Lower lobe of right lung (tissue), 2 donors: ENCODE measurements around the gene PWWP3B. TPM values are rescaled to one million over a fixed set of nuclear protein-coding genes. Genes with fewer than 3 reads are reported as not detected.

ENCODE experiments used
- ATAC-seq, 2 donors: fragments of 200-7000 bp; cut with Tn5 transposase; one replicate each; pipeline ENCODE4 v1.9.1; 2020 to 2022; ENCODE audit warnings: mild to moderate bottlenecking in 2 of 2, moderate library complexity in 2 of 2
- DNase-seq: peaks from one replicate; pipeline ENCODE4 v3.0.0-alpha.2; 2020
- H3K27ac ChIP-seq: fragments of 200-600 bp; one replicate; pipeline ENCODE4 v1.8.0; 2022
- H3K27me3 ChIP-seq: fragments of 200-600 bp; one replicate; pipeline ENCODE4 v1.8.0; 2022; ENCODE audit warnings: low read depth
- H3K36me3 ChIP-seq: fragments of 200-600 bp; one replicate; pipeline ENCODE4 v1.8.0; 2022; ENCODE audit warnings: mild to moderate bottlenecking
- H3K4me1 ChIP-seq: fragments of 200-600 bp; one replicate; pipeline ENCODE4 v1.8.0; 2022
- H3K4me3 ChIP-seq: fragments of 200-600 bp; one replicate; pipeline ENCODE4 v1.8.0; 2022; ENCODE audit warnings: mild to moderate bottlenecking
- H3K9me3 ChIP-seq: fragments of 200-600 bp; one replicate; pipeline ENCODE4 v1.8.0; 2022
- CTCF ChIP-seq: fragments of 200-600 bp; IDR thresholded peaks from one replicate; pipeline ENCODE4 v1.8.0; 2022; ENCODE audit warnings: antibody characterized with exemption, mild to moderate bottlenecking
- intact Hi-C: fragments of 100-400 bp; cut with DNase I; formaldehyde crosslinking; loops from one replicate; pipeline ENCODE4 v1.11.0; 2022
- long read RNA-seq: library from polyadenylated mRNA; unstranded; transcript quantifications from one replicate; pipeline ENCODE4 v2.0.0, GENCODE V29; 2021
- total RNA-seq: library from RNA; stranded (reverse); fragmentation: NEBNext Ultra II Directional; extraction: Animal tissue kit (Norgen Biotek cat#: 25700); gene quantifications from one replicate; pipeline ENCODE4 v1.2.1, GENCODE V29; 2021
- donor health status: DM: no; HTN: yes; CAD: no; lungs with severe emphysema.

Gene PWWP3B
- total RNA-seq: 0.44 TPM
- long read RNA-seq, full-length matches to known transcripts: 2 of 2 reads
- long read RNA-seq, partial matches to known transcripts: 0 of 2 reads
- long read RNA-seq, other reads (novel, unspliced or antisense): 0 of 2 reads

DNA sequence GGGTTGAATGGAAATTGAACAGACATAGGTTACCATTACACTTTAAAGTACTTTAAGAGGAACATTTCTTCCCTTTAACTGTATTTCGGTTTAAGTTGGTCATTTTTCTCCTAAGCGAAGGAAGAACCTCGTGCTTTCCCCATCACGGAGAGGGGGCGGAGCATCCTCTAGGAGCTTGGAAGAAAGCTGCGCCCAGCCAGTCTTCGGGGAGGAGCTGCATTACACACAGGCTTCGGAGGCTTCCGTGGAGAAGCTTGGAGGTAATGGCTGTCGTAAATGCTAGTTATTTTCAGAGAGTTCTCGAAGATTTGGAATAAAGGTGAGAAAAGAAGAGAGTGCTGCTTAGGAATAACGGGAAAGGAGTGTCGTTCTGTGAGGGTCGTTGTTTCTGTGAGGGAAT lies at the start of gene PWWP3B:
Gene PWWP3B, plus strand, starts transcription at position 199 of the 400 bp plus-strand sequence. CDS start 37,128 bp downstream, outside the sequence.
- intact Hi-C loops: no loop called here
- no peak for TF ChIP-seq CTCF
- no peaks in the 10 kb centered on the region for H3K9me3 ChIP-seq
- no peak within 1 kb of the TSS for H3K4me3 ChIP-seq
- ATAC-seq (peak; percentile 65 to 83), DNase-seq (peak; percentile 48)
- no peaks in the 10 kb centered on the region for H3K36me3 ChIP-seq
- H3K27ac ChIP-seq: no peak within 1 kb of the TSS
- no peaks in the 10 kb centered on the region for H3K27me3 ChIP-seq
- H3K4me1 ChIP-seq: no peaks in the 10 kb centered on the region

- Histone ChIP-seq H3K4me1 (no peaks in the 10 kb centered on the region), H3K36me3 (no peaks in the 10 kb centered on the region), H3K27me3 (no peaks in the 10 kb centered on the region), H3K9me3 (no peaks in the 10 kb centered on the region), H3K27ac (no peak overlapping the region), H3K4me3 (no peak overlapping the region)
- intact Hi-C loops: no loop called here
- ATAC-seq: no peak
- no peak for DNase-seq
- TF ChIP-seq CTCF: no peak
These were observed 29.1 kb upstream of the PWWP3B start for GRCh38 chrX:106139048-106139447.

DNA sequence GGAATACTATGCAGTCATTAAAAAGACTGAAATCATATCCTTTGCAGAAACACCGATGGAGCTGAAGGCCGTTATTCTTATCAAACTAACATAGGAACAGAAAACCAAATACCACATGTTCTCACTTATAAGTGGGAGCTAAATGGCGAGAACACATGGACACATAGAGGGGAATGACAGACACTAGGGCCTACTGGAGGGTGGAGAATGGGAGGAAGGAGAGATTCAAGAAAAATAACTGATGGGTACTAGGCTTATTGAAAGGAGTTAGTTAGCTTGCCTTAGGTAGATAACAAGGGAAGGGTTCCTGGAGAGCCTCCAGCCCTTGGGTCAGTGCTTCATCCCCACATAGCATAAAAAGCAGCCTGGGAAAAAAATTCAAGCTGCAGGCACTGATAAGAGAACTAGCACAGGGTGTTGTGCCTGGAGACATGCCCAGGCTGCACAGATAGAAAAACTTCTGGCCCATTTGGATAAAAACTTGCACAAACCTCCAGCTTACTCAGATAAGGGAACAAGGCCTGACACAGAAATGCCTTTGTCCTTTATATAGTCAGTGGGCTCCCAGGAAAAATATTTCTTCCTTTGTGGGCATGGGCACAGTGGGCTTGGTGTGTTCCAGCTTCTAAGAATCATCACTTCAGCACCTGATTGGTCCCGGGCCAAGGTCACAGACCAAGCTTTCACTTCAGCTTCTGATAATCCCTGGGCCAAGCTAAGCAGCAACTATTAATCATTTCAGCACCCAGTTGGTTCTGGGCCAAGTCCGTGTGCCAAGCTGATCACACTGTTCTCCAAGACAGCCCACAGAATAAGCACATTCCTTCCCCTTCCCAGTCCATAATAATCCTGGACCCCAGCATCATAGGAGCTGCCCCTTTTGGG lies 23.1 kb upstream of the PWWP3B start:
- DNase-seq (no peak), ATAC-seq (no peak)
- Histone ChIP-seq H3K36me3 (no peaks in the 10 kb centered on the region), H3K9me3 (no peaks in the 10 kb centered on the region), H3K4me1 (no peaks in the 10 kb centered on the region), H3K27me3 (no peaks in the 10 kb centered on the region), H3K4me3 (no peak overlapping the region), H3K27ac (no peak overlapping the region)
- intact Hi-C loops: no loop called here
- no peak for TF ChIP-seq CTCF

DNA sequence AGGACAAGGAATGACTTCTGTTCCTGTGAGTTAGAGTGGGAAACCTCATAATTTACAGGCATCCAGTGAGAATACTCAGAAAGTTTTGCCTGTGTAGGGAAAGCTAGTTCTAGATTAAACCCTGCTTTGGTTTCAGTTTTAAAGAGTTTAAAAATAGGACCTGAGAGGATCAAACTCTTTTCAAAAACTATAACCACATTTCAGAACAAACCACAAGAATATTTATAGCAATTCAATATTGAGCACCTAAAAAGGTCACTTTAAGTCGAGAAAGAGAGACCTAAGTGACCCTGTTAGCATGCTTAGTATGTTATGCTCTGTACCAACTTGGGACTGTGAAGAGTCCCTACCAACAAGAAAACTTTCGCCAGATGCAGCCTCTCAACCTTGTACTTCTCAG lies 17.4 kb upstream of the PWWP3B start:
- H3K27ac ChIP-seq: no peak overlapping the region
- no peak for TF ChIP-seq CTCF
- intact Hi-C loops: no loop called here
- no peak overlapping the region for H3K4me3 ChIP-seq
- H3K27me3 ChIP-seq: no peaks in the 10 kb centered on the region
- ATAC-seq (no peak), DNase-seq (no peak)
- H3K9me3 ChIP-seq: no peaks in the 10 kb centered on the region
- no peaks in the 10 kb centered on the region for H3K36me3 ChIP-seq
- no peaks in the 10 kb centered on the region for H3K4me1 ChIP-seq

DNA sequence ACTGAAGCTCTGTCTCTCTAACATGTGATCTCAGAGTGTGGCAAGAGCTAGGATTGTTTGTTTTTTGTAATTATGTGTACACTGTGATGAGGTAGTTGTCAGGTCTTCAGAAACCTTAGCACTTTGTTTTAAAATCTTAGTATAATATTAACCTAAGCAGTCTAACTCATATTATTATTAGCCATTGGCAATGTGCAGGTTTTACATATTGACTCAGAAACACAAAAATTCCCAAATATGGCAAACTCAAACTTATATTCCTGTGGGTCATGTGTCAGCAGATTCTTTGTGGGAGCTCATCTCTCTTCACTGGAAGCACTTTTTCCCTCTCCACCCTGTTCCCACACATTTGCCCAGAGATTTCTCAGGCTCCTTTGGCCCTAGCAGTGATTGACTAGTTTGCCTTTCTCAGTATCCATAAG lies 8.2 kb upstream of the PWWP3B start:
- H3K9me3 ChIP-seq: no peaks in the 10 kb centered on the region
- H3K27me3 ChIP-seq: no peaks in the 10 kb centered on the region
- TF ChIP-seq CTCF: no peak
- H3K36me3 ChIP-seq: no peaks in the 10 kb centered on the region
- H3K27ac ChIP-seq: no peak overlapping the region
- DNase-seq (no peak), ATAC-seq (no peak)
- H3K4me1 ChIP-seq: no peaks in the 10 kb centered on the region
- H3K4me3 ChIP-seq: no peak overlapping the region
- intact Hi-C loops: no loop called here
